Vagina (tissue), 2 donors: ENCODE measurements around the gene CYYR1. TPM values are rescaled to one million over a fixed set of nuclear protein-coding genes. Genes with fewer than 3 reads are reported as not detected.

Experiments used
- DNase-seq, 2 donors: peaks; one replicate each; pipeline ENCODE4 v3.0.0-alpha.2; 2017; ENCODE audit errors: extremely low spot score in 2 of 2
- H3K27ac ChIP-seq: fragments of 200-600 bp; sonication (generic); one replicate; pipeline ENCODE4 v1.5.1; 2019
- H3K27me3 ChIP-seq: fragments of 200-600 bp; sonication (generic); one replicate; pipeline ENCODE4 v1.5.1; 2019
- H3K36me3 ChIP-seq, 2 donors: fragments of 200-600 bp; sonication (generic); one replicate each; pipeline ENCODE4 v1.5.1; 2017 to 2019
- H3K4me1 ChIP-seq: fragments of 200-600 bp; sonication (generic); one replicate; pipeline ENCODE4 v1.5.1; 2019
- H3K4me3 ChIP-seq, 2 donors: fragments of 200-600 bp; sonication (generic); 1 replicate in 1 of 2; 2 replicates in 1 of 2; pipeline ENCODE4 v1.5.1; 2016 to 2019
- H3K9me3 ChIP-seq: fragments of 200-600 bp; sonication (generic); one replicate; pipeline ENCODE4 v1.5.1; 2019
- CTCF ChIP-seq, 3 experiments: fragments of 450-650 bp in 2 of 3; fragments of 200-600 bp in 1 of 3; sonication (generic) in 1 of 3; IDR thresholded peaks; one replicate each; pipeline ENCODE4 v1.5.1; 2017 to 2019; ENCODE audit warnings: antibody characterized with exemption in 3 of 3, mild to moderate bottlenecking in 2 of 3, moderate library complexity in 2 of 3
- POLR2A ChIP-seq, 2 donors: fragments of 450-650 bp; IDR thresholded peaks; one replicate each; pipeline ENCODE4 v1.6.1; 2017; ENCODE audit warnings: antibody characterized with exemption in 2 of 2, mild to moderate bottlenecking in 2 of 2, moderate library complexity in 2 of 2
- POLR2AphosphoS5 ChIP-seq, 2 donors: sonication (generic); formaldehyde crosslinking; IDR thresholded peaks; one replicate each; pipeline ENCODE4 v1.9.0; 2017; ENCODE audit warnings: antibody characterized with exemption in 2 of 2, mild to moderate bottlenecking in 2 of 2, low read depth in 1 of 2; ENCODE audit not compliant: insufficient read depth in 1 of 2
- intact Hi-C: fragments of 100-400 bp; cut with DNase I; formaldehyde crosslinking; loops from one replicate; pipeline ENCODE4 v1.15.1; 2023
- total RNA-seq: library from RNA; depleted of rRNA; stranded (reverse); fragments of >200 nt; gene quantifications from one replicate; pipeline ENCODE4 v1.2.3, GENCODE V29; 2016

Gene CYYR1
- total RNA-seq, 1 donor from 2014 or later, result 12.3 TPM

GRCh38 chr21:26443291-26443690 is 129.8 kb downstream of the CYYR1 start:
- no peaks in the 10 kb centered on the region for H3K9me3 ChIP-seq
- H3K27me3 ChIP-seq, result no peaks in the 10 kb centered on the region
- intact Hi-C loops, result no loop called here
- no peaks in the 10 kb centered on the region for H3K36me3 ChIP-seq
- no peak for DNase-seq
- H3K27ac ChIP-seq, result no peak overlapping the region
- no peak for TF ChIP-seq POLR2A (IDR thresholded peaks at IDR 0.05)
- TF ChIP-seq CTCF (IDR thresholded peaks at IDR 0.05), result no peak
- TF ChIP-seq POLR2AphosphoS5 (IDR thresholded peaks at IDR 0.05; ENCODE audit: insufficient read depth in 1 of 2, low read depth in 1 of 2), result no peak
- no peaks in the 10 kb centered on the region for H3K4me1 ChIP-seq
- H3K4me3 ChIP-seq, result no peak overlapping the region

GRCh38 chr21:26441149-26441548 is 131.9 kb downstream of the CYYR1 start:
- no peaks in the 10 kb centered on the region for H3K27me3 ChIP-seq
- H3K27ac ChIP-seq, result no peak overlapping the region
- TF ChIP-seq POLR2A (IDR thresholded peaks at IDR 0.05) (no peak), POLR2AphosphoS5 (IDR thresholded peaks at IDR 0.05; ENCODE audit: insufficient read depth in 1 of 2, low read depth in 1 of 2) (no peak), CTCF (IDR thresholded peaks at IDR 0.05) (no peak)
- H3K4me1 ChIP-seq, result no peaks in the 10 kb centered on the region
- DNase-seq, result no peak
- H3K36me3 ChIP-seq, result no peaks in the 10 kb centered on the region
- H3K9me3 ChIP-seq, result no peaks in the 10 kb centered on the region
- intact Hi-C loops, result no loop called here
- H3K4me3 ChIP-seq, result no peak overlapping the region

GRCh38 chr21:26438976-26439375 is 134.1 kb downstream of the CYYR1 start:
- TF ChIP-seq POLR2A (IDR thresholded peaks at IDR 0.05), result no peak
- no peak for TF ChIP-seq POLR2AphosphoS5 (IDR thresholded peaks at IDR 0.05; ENCODE audit: insufficient read depth in 1 of 2, low read depth in 1 of 2)
- no peak for TF ChIP-seq CTCF (IDR thresholded peaks at IDR 0.05)
- Histone ChIP-seq H3K4me3 (no peak overlapping the region), H3K9me3 (no peaks in the 10 kb centered on the region), H3K27ac (no peak overlapping the region), H3K4me1 (no peaks in the 10 kb centered on the region), H3K36me3 (no peaks in the 10 kb centered on the region), H3K27me3 (no peaks in the 10 kb centered on the region)
- no peak for DNase-seq
- intact Hi-C loops, result no loop called here

- Histone ChIP-seq H3K27me3 (no peaks in the 10 kb centered on the region), H3K36me3 (no peaks in the 10 kb centered on the region), H3K27ac (no peak overlapping the region), H3K9me3 (no peaks in the 10 kb centered on the region), H3K4me3 (no peak overlapping the region), H3K4me1 (no peaks in the 10 kb centered on the region)
- DNase-seq, result no peak
- TF ChIP-seq CTCF (IDR thresholded peaks at IDR 0.05) (no peak), POLR2AphosphoS5 (IDR thresholded peaks at IDR 0.05; ENCODE audit: insufficient read depth in 1 of 2, low read depth in 1 of 2) (no peak), POLR2A (IDR thresholded peaks at IDR 0.05) (no peak)
- intact Hi-C loops, result no loop called here
These were observed 135.6 kb downstream of the CYYR1 start for GRCh38 chr21:26437326-26438009.

- Histone ChIP-seq H3K27ac (no peak overlapping the region), H3K9me3 (no peaks in the 10 kb centered on the region), H3K36me3 (no peaks in the 10 kb centered on the region), H3K4me1 (no peaks in the 10 kb centered on the region), H3K4me3 (no peak overlapping the region), H3K27me3 (no peaks in the 10 kb centered on the region)
- DNase-seq, result no peak
- no peak for TF ChIP-seq POLR2AphosphoS5 (IDR thresholded peaks at IDR 0.05; ENCODE audit: insufficient read depth in 1 of 2, low read depth in 1 of 2)
- TF ChIP-seq POLR2A (IDR thresholded peaks at IDR 0.05), result no peak
- TF ChIP-seq CTCF (IDR thresholded peaks at IDR 0.05), result no peak
- intact Hi-C loops, result no loop called here
These were observed 139.7 kb downstream of the CYYR1 start for GRCh38 chr21:26433386-26433785.
